ENCODE measurements around the gene KLHL29. TPM values are rescaled to one million over a fixed set of nuclear protein-coding genes. Genes with fewer than 3 reads are reported as not detected.

The KLHL29 gene
- total and polyA plus RNA-seq, 2 of the 13 experiments (the other 11 are each of a cell fraction or from before 2014, with no cell fraction given): 0.01 TPM; not detected in 1

DNA sequence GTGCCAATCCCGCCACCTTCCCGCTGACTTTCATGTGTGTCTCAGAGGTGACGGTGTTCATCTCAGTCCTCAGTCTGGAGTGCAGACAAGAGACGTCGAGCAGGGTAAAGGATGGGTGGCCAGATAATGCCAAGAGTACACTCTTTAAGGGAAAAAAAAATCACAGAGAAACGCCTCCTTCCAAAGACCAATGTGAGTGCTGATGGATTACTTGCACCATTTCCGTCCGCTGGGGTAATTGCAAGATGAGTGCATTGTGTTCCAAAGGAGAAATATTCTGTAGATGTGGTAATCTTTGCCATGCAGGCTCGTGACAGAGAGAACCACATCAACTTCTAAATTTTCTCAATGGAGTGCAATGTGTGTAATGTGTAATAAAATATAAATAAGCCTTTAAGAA, 81.0 kb downstream of the KLHL29 start (continued):
- TF ChIP-seq ZNF251 (CRISPR knock-in tag; IDR thresholded peaks at IDR 0.05): no peak
- TF ChIP-seq ZNF121 (CRISPR knock-in tag; IDR thresholded peaks at IDR 0.05): no peak
- TF ChIP-seq CERS6 (CRISPR knock-in tag; IDR thresholded peaks at IDR 0.05): no peak

- Histone ChIP-seq H3K79me2 (ENCODE audit: insufficient read depth, low read length) (no peaks in the 10 kb centered on the region), H3K27me3 (ENCODE audit: control insufficient read depth in 1 of 2, insufficient read depth in 2 of 2, low read length in 2 of 2) (peaks cover 3 to 41% of the 10 kb centered on the region in 2 experiments; a peak in 3 of 5 replicates), H2AFZ (ENCODE audit: low read length) (no peak overlapping the region), H3K4me2 (ENCODE audit: low read depth, low read length) (no peak overlapping the region), H4K20me1 (ENCODE audit: insufficient read depth, low read length) (no peaks in the 10 kb centered on the region), H3K9me3 (ENCODE audit: low read length) (no peaks in the 10 kb centered on the region), H3K4me3 (replicated peaks in 1 of 3; ENCODE audit: insufficient read depth in 1 of 3, low read depth in 2 of 3, low read length in 3 of 3) (no peak overlapping the region), H3K27ac (ENCODE audit: extremely low read length, insufficient read depth, low read length) (no peak overlapping the region), H3K4me1 (ENCODE audit: insufficient read depth, low read length) (no peaks in the 10 kb centered on the region), H3K36me3 (replicated peaks in 1 of 2; ENCODE audit: control insufficient read depth in 1 of 2, insufficient read depth in 2 of 2, low read length in 2 of 2) (no peaks in the 10 kb centered on the region), H3K9ac (ENCODE audit: insufficient read depth, low read depth, low read length) (no peak overlapping the region)
- ATAC-seq (no peak), FAIRE-seq (no peak), DNase-seq (ENCODE audit: low spot score) (no peak)
- CTCF ChIA-PET (ENCODE audit: low intra/inter-chr PET ratio, low total read pairs): no interaction called here
- WGBS (ENCODE audit: low lambda C conversion rate): 35% methylated on average over 10 of the region's 10 CpGs
- POLR2A ChIA-PET: no interaction called here
- TF ChIP-seq PCBP2 (optimal IDR thresholded peaks at IDR 0.05; ENCODE audit: low read depth, low read length, poor library complexity, severe bottlenecking) (no peak), ZFP36 (IDR thresholded peaks at IDR 0.05; ENCODE audit: borderline replicate concordance, low read depth, low read length, partially characterized antibody) (no peak), PAXIP1 (CRISPR knock-in tag; conservative IDR thresholded peaks at IDR 0.05) (no peak)
- intact Hi-C loops (cut with micrococcal nuclease; ENCODE audit: unreplicated experiment): loop anchor here (10.0 kb wide), 1 partner anchor 563 kb away; no protein-coding TSS in a partner anchor
- in situ Hi-C loops (cut with HindIII; ENCODE audit: extremely low pct_ligation_motif_present, low pct_unique_long_range_greater_than_20kb): no loop called here
- no TSS peak for BruUV-seq (replicated peaks)
Observed at GRCh38 chr2:23467618-23468017, 82.6 kb downstream of the KLHL29 start.

Measured in HepG2 (cell line).